Activated CD4-positive, alpha-beta memory T cell treated with anti-CD3 and anti-CD28 coated beads for 36 hours (primary cell): Measurements from ENCODE around the gene LRFN5. TPM values are rescaled to one million over a fixed set of nuclear protein-coding genes. Genes with fewer than 3 reads are reported as not detected.
"Not testable (repeated sequence)": the region's sequence is repeated elsewhere in the genome, so short reads cannot be mapped to it uniquely, and the experiment has no call there.

Experiments
- CTCF ChIA-PET: fragments of 350-600 bp; sonication (Branson Sonifier 250); formaldehyde crosslinking; loops from one replicate; lab custom pipeline; 2021; ENCODE audit warnings: antibody characterized with exemption, inconsistent platforms; lab: Charles Lee
- POLR2A ChIA-PET: fragments of 350-600 bp; sonication (Branson Sonifier 250); formaldehyde crosslinking; loops from one replicate; lab custom pipeline; 2021; ENCODE audit warnings: antibody characterized with exemption; lab: Charles Lee
- DNase-seq: peaks from one replicate; pipeline ENCODE4 v3.0.0-alpha.2; 2020
- H3K27ac Mint-ChIP-seq: one replicate; pipeline ENCODE4 v1.8.0; 2021; ENCODE audit warnings: mixed read lengths
- H3K27me3 Mint-ChIP-seq: one replicate; pipeline ENCODE4 v1.8.0; 2021; ENCODE audit warnings: mixed read lengths
- H3K36me3 Mint-ChIP-seq: one replicate; pipeline ENCODE4 v1.8.0; 2021; ENCODE audit warnings: mixed read lengths
- H3K4me1 Mint-ChIP-seq: one replicate; pipeline ENCODE4 v1.8.0; 2021; ENCODE audit warnings: low read depth, mixed read lengths
- H3K4me3 Mint-ChIP-seq: one replicate; pipeline ENCODE4 v1.8.0; 2021; ENCODE audit warnings: mild to moderate bottlenecking, mixed read lengths
- H3K9me3 Mint-ChIP-seq: one replicate; pipeline ENCODE4 v1.8.0; 2021; ENCODE audit warnings: mixed read lengths
- intact Hi-C: fragments of 100-400 bp; cut with micrococcal nuclease; formaldehyde crosslinking; loops from one replicate; pipeline ENCODE4 v1.15.1; 2023
- total RNA-seq, 2 experiments: library from RNA; stranded (reverse); gene quantifications; one replicate each; pipeline ENCODE4 v1.2.3, GENCODE V29; 2021

Gene LRFN5
- total RNA-seq, 2 experiments from 2014 or later: not detected

GRCh38 chr14:41875116-41875515 lies 268.4 kb downstream of the LRFN5 start:
- POLR2A ChIA-PET: no interaction called here

GRCh38 chr14:41878321-41878720 lies 271.6 kb downstream of the LRFN5 start:
- no peaks in the 10 kb centered on the region for H3K27me3 Mint-ChIP-seq

More at GRCh38 chr14:41875116-41875515, 268.4 kb downstream of the LRFN5 start:
- DNase-seq: no peak
- H3K4me3 Mint-ChIP-seq: no peak overlapping the region
- H3K27ac Mint-ChIP-seq: no peak overlapping the region
- no peaks in the 10 kb centered on the region for H3K27me3 Mint-ChIP-seq
- CTCF ChIA-PET: no interaction called here
- H3K36me3 Mint-ChIP-seq: no peaks in the 10 kb centered on the region
- intact Hi-C loops: no loop called here
- no peaks in the 10 kb centered on the region for H3K9me3 Mint-ChIP-seq
- no peaks in the 10 kb centered on the region for H3K4me1 Mint-ChIP-seq

GRCh38 chr14:41891624-41892023 lies 284.9 kb downstream of the LRFN5 start:
- no peak for DNase-seq
- POLR2A ChIA-PET: no interaction called here
- Mint-ChIP-seq H3K9me3 (no peaks in the 10 kb centered on the region), H3K27me3 (no peaks in the 10 kb centered on the region), H3K27ac (no peak overlapping the region), H3K36me3 (no peaks in the 10 kb centered on the region), H3K4me1 (no peaks in the 10 kb centered on the region), H3K4me3 (no peak overlapping the region)
- CTCF ChIA-PET: no interaction called here
- intact Hi-C loops: no loop called here

More at GRCh38 chr14:41878321-41878720, 271.6 kb downstream of the LRFN5 start:
- H3K36me3 Mint-ChIP-seq: no peaks in the 10 kb centered on the region
- no peak for DNase-seq
- no peaks in the 10 kb centered on the region for H3K4me1 Mint-ChIP-seq
- POLR2A ChIA-PET: no interaction called here
- H3K4me3 Mint-ChIP-seq: no peak overlapping the region
- no peaks in the 10 kb centered on the region for H3K9me3 Mint-ChIP-seq
- intact Hi-C loops: no loop called here
- H3K27ac Mint-ChIP-seq: no peak overlapping the region
- CTCF ChIA-PET: no interaction called here

- H3K9me3 Mint-ChIP-seq: no peaks in the 10 kb centered on the region
- no peaks in the 10 kb centered on the region for H3K4me1 Mint-ChIP-seq
- H3K27ac Mint-ChIP-seq: no peak overlapping the region
- no peaks in the 10 kb centered on the region for H3K27me3 Mint-ChIP-seq
- DNase-seq: no peak
- H3K36me3 Mint-ChIP-seq: no peaks in the 10 kb centered on the region
- H3K4me3 Mint-ChIP-seq: no peak overlapping the region
- intact Hi-C loops: no loop called here
- CTCF ChIA-PET: no interaction called here
- POLR2A ChIA-PET: no interaction called here
Observed at GRCh38 chr14:41899416-41899815, 292.7 kb downstream of the LRFN5 start.

- ChIA-PET POLR2A (no interaction called here), CTCF (no interaction called here)
- no peak for DNase-seq
- intact Hi-C loops: no loop called here
- Mint-ChIP-seq H3K4me3 (no peak overlapping the region), H3K27ac (no peak overlapping the region), H3K36me3 (no peaks in the 10 kb centered on the region), H3K27me3 (no peaks in the 10 kb centered on the region), H3K4me1 (no peaks in the 10 kb centered on the region), H3K9me3 (no peaks in the 10 kb centered on the region)
Observed at GRCh38 chr14:41900644-41901043, 294.0 kb downstream of the LRFN5 start.

- POLR2A ChIA-PET: no interaction called here
- H3K4me1 Mint-ChIP-seq: no peaks in the 10 kb centered on the region
- no peak for DNase-seq
- no peak overlapping the region for H3K4me3 Mint-ChIP-seq
- intact Hi-C loops: no loop called here
- H3K27ac Mint-ChIP-seq: no peak overlapping the region
- CTCF ChIA-PET: no interaction called here
- no peaks in the 10 kb centered on the region for H3K36me3 Mint-ChIP-seq
- H3K27me3 Mint-ChIP-seq: no peaks in the 10 kb centered on the region
- peaks cover 3% of the 10 kb centered on the region for H3K9me3 Mint-ChIP-seq
Observed at GRCh38 chr14:41901089-41901488, 294.4 kb downstream of the LRFN5 start.

GRCh38 chr14:41905394-41905964 lies 298.8 kb downstream of the LRFN5 start:
- no peak overlapping the region for H3K4me3 Mint-ChIP-seq
- DNase-seq: no peak

GRCh38 chr14:41911155-41911554 lies 304.5 kb downstream of the LRFN5 start:
- H3K9me3 Mint-ChIP-seq, H3K27ac Mint-ChIP-seq, H3K36me3 Mint-ChIP-seq, intact Hi-C loops, H3K27me3 Mint-ChIP-seq, H3K4me1 Mint-ChIP-seq, CTCF ChIA-PET, DNase-seq, H3K4me3 Mint-ChIP-seq, POLR2A ChIA-PET: not testable (repeated sequence)

More at GRCh38 chr14:41905394-41905964, 298.8 kb downstream of the LRFN5 start:
- CTCF ChIA-PET: no interaction called here
- POLR2A ChIA-PET: no interaction called here
- H3K9me3 Mint-ChIP-seq: peaks cover 5% of the 10 kb centered on the region
- no peaks in the 10 kb centered on the region for H3K36me3 Mint-ChIP-seq
- H3K27me3 Mint-ChIP-seq: no peaks in the 10 kb centered on the region
- intact Hi-C loops: no loop called here
- H3K4me1 Mint-ChIP-seq: no peaks in the 10 kb centered on the region
- H3K27ac Mint-ChIP-seq: no peak overlapping the region

- ChIA-PET POLR2A (no interaction called here), CTCF (no interaction called here)
- no peak overlapping the region for H3K27ac Mint-ChIP-seq
- no peaks in the 10 kb centered on the region for H3K36me3 Mint-ChIP-seq
- H3K4me3 Mint-ChIP-seq: no peak overlapping the region
- intact Hi-C loops: no loop called here
- peaks cover 10% of the 10 kb centered on the region for H3K9me3 Mint-ChIP-seq
- DNase-seq: no peak
- no peaks in the 10 kb centered on the region for H3K4me1 Mint-ChIP-seq
- no peaks in the 10 kb centered on the region for H3K27me3 Mint-ChIP-seq
Observed at GRCh38 chr14:41913398-41913797, 306.7 kb downstream of the LRFN5 start.

- H3K9me3 Mint-ChIP-seq: peaks cover 9% of the 10 kb centered on the region
- no peaks in the 10 kb centered on the region for H3K27me3 Mint-ChIP-seq
- intact Hi-C loops: no loop called here
- H3K4me3 Mint-ChIP-seq: no peak overlapping the region
- no peak overlapping the region for H3K27ac Mint-ChIP-seq
- CTCF ChIA-PET: no interaction called here
- H3K36me3 Mint-ChIP-seq: no peaks in the 10 kb centered on the region
- POLR2A ChIA-PET: no interaction called here
- DNase-seq: no peak
- H3K4me1 Mint-ChIP-seq: no peaks in the 10 kb centered on the region
Observed at GRCh38 chr14:41915732-41916131, 309.1 kb downstream of the LRFN5 start.

- intact Hi-C loops: no loop called here
- ChIA-PET CTCF (no interaction called here), POLR2A (no interaction called here)
- no peak overlapping the region for H3K27ac Mint-ChIP-seq
- DNase-seq: no peak
- no peak overlapping the region for H3K4me3 Mint-ChIP-seq
- no peaks in the 10 kb centered on the region for H3K36me3 Mint-ChIP-seq
- peaks cover 9% of the 10 kb centered on the region for H3K9me3 Mint-ChIP-seq
- no peaks in the 10 kb centered on the region for H3K4me1 Mint-ChIP-seq
- no peaks in the 10 kb centered on the region for H3K27me3 Mint-ChIP-seq
Observed at GRCh38 chr14:41916313-41916712, 309.6 kb downstream of the LRFN5 start.

GRCh38 chr14:41925409-41925808 lies 318.7 kb downstream of the LRFN5 start:
- Mint-ChIP-seq H3K36me3 (no peaks in the 10 kb centered on the region), H3K4me1 (no peaks in the 10 kb centered on the region), H3K27me3 (no peaks in the 10 kb centered on the region), H3K9me3 (no peaks in the 10 kb centered on the region), H3K27ac (no peak overlapping the region), H3K4me3 (no peak overlapping the region)
- no peak for DNase-seq
- intact Hi-C loops: no loop called here
- ChIA-PET POLR2A (no interaction called here), CTCF (no interaction called here)

- no peaks in the 10 kb centered on the region for H3K36me3 Mint-ChIP-seq
Observed at GRCh38 chr14:41950428-41951151, 343.9 kb downstream of the LRFN5 start.

More at GRCh38 chr14:41950428-41951151, 343.9 kb downstream of the LRFN5 start:
- no peak overlapping the region for H3K4me3 Mint-ChIP-seq
- H3K27ac Mint-ChIP-seq: no peak overlapping the region
- H3K9me3 Mint-ChIP-seq: no peaks in the 10 kb centered on the region
- CTCF ChIA-PET: no interaction called here
- no peak for DNase-seq
- intact Hi-C loops: no loop called here
- no peaks in the 10 kb centered on the region for H3K4me1 Mint-ChIP-seq
- POLR2A ChIA-PET: no interaction called here
- H3K27me3 Mint-ChIP-seq: no peaks in the 10 kb centered on the region
